HEK293 (cell line): ENCODE measurements around the gene EXOSC9.

Experiments
- ELK4 ChIP-seq: IDR thresholded peaks from 2 replicates; pipeline ENCODE4 v1.6.1; 2011; ENCODE audit warnings: mild to moderate bottlenecking, low read depth, low read length, borderline replicate concordance
- GFI1B ChIP-seq: fragments of 450-650 bp; formaldehyde crosslinking; IDR thresholded peaks from 2 replicates; pipeline ENCODE4 v1.5.1; 2016; ENCODE audit warnings: missing biosample characterization, missing genetic modification characterization
- KLF10 ChIP-seq: fragments of 450-650 bp; IDR thresholded peaks from 2 replicates; pipeline ENCODE4 v1.5.1; 2018; ENCODE audit warnings: missing biosample characterization, mild to moderate bottlenecking, missing genetic modification characterization
- PRDM10 ChIP-seq: fragments of 450-650 bp; formaldehyde crosslinking; IDR thresholded peaks from 2 replicates; pipeline ENCODE4 v1.5.1; 2016; ENCODE audit warnings: missing biosample characterization, missing genetic modification characterization
- PRDM6 ChIP-seq: fragments of 450-650 bp; formaldehyde crosslinking; IDR thresholded peaks from 2 replicates; pipeline ENCODE4 v1.5.1; 2017; ENCODE audit warnings: missing biosample characterization, missing genetic modification characterization
- SALL2 ChIP-seq: fragments of 450-650 bp; formaldehyde crosslinking; IDR thresholded peaks from 2 replicates; pipeline ENCODE4 v1.5.0; 2017; ENCODE audit warnings: missing biosample characterization, mild to moderate bottlenecking, missing genetic modification characterization, borderline replicate concordance
- SP3 ChIP-seq: fragments of 450-650 bp; formaldehyde crosslinking; IDR thresholded peaks from 2 replicates; pipeline ENCODE4 v1.5.1; 2016; ENCODE audit warnings: missing biosample characterization, missing genetic modification characterization
- ZBTB17 ChIP-seq: fragments of 450-650 bp; formaldehyde crosslinking; IDR thresholded peaks from 2 replicates; pipeline ENCODE4 v1.5.1; 2016; ENCODE audit warnings: missing biosample characterization, missing genetic modification characterization
- ZBTB44 ChIP-seq: fragments of 450-650 bp; IDR thresholded peaks from 2 replicates; pipeline ENCODE4 v1.5.1; 2018; ENCODE audit warnings: missing biosample characterization, mild to moderate bottlenecking, missing genetic modification characterization
- ZNF311 ChIP-seq: fragments of 450-650 bp; formaldehyde crosslinking; IDR thresholded peaks from 2 replicates; pipeline ENCODE4 v1.5.1; 2017; ENCODE audit warnings: missing biosample characterization, missing genetic modification characterization, borderline replicate concordance
- ZNF629 ChIP-seq: fragments of 450-650 bp; formaldehyde crosslinking; IDR thresholded peaks from 2 replicates; pipeline ENCODE4 v1.5.1; 2017; ENCODE audit warnings: missing biosample characterization, missing genetic modification characterization
- ZNF707 ChIP-seq: fragments of 450-650 bp; formaldehyde crosslinking; IDR thresholded peaks from 2 replicates; pipeline ENCODE4 v1.5.1; 2016; ENCODE audit warnings: missing biosample characterization, missing genetic modification characterization
- ZNF777 ChIP-seq: fragments of 450-650 bp; formaldehyde crosslinking; IDR thresholded peaks from 2 replicates; pipeline ENCODE4 v1.5.1; 2017; ENCODE audit warnings: missing biosample characterization, missing genetic modification characterization, borderline replicate concordance
- ZNF843 ChIP-seq: fragments of 450-650 bp; formaldehyde crosslinking; IDR thresholded peaks from 2 replicates; pipeline ENCODE4 v1.5.1; 2016; ENCODE audit warnings: missing biosample characterization, missing genetic modification characterization
- ZXDB ChIP-seq: fragments of 450-650 bp; formaldehyde crosslinking; IDR thresholded peaks from 2 replicates; pipeline ENCODE4 v1.5.1; 2016; ENCODE audit warnings: missing biosample characterization, missing genetic modification characterization
- TF ChIP-seq, protein P1 (sequence below): fragments of 450-650 bp; formaldehyde crosslinking; IDR thresholded peaks from 2 replicates; pipeline ENCODE4 v1.5.1; 2016; ENCODE audit warnings: missing biosample characterization, missing genetic modification characterization
- TF ChIP-seq, protein P2 (sequence below): fragments of 450-650 bp; formaldehyde crosslinking; conservative IDR thresholded peaks from 2 replicates; pipeline ENCODE4 v1.5.1; 2016; ENCODE audit warnings: low read depth, missing biosample characterization, missing genetic modification characterization
- TF ChIP-seq, protein P3 (sequence below): fragments of 450-650 bp; formaldehyde crosslinking; IDR thresholded peaks from 2 replicates; pipeline ENCODE4 v1.5.1; 2017; ENCODE audit warnings: missing biosample characterization, missing genetic modification characterization

EXOSC9 gene

DNA sequence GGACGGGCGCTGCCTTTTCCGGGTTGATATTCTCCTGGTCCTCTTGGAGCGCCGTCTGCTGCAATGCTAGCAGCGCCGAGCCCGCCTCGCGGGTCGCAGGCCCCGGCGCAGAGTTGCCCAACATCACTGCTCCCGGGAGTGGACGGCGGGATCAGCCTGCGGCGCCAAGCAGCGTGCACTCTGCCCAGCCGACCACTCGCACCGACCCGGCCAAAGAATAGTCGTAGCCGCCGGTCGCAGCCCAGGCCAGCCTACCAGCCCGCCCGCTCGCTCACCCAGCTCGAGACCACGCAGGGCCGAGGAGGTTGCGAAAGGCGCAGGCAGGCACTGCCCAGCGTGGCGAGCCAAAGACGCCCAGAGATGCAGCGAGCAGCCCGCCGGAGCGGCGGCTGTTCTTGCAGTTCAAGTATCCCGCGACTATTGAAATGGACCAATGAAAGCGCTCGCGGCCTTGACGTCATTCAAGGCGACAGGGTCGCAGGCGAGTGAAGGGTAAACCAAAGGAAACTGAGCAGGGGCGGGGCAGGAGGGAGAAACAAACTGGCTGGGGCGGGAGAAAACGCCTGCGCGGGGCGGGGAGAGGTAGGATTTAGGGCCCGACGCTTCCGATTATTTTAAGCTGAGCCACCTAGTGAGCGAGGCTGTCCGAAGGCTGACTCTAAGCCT lies 22.5 kb downstream of the EXOSC9 start, which contains the start of gene CCNA2 (continued):
- no peak for TF ChIP-seq PRDM6 (tag by site-specific recombination)
- TF ChIP-seq, protein P1, sequence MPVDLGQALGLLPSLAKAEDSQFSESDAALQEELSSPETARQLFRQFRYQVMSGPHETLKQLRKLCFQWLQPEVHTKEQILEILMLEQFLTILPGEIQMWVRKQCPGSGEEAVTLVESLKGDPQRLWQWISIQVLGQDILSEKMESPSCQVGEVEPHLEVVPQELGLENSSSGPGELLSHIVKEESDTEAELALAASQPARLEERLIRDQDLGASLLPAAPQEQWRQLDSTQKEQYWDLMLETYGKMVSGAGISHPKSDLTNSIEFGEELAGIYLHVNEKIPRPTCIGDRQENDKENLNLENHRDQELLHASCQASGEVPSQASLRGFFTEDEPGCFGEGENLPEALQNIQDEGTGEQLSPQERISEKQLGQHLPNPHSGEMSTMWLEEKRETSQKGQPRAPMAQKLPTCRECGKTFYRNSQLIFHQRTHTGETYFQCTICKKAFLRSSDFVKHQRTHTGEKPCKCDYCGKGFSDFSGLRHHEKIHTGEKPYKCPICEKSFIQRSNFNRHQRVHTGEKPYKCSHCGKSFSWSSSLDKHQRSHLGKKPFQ, result no peak
- TF ChIP-seq ZNF311 (tag by site-specific recombination), result no peak
- TF ChIP-seq, protein P2, sequence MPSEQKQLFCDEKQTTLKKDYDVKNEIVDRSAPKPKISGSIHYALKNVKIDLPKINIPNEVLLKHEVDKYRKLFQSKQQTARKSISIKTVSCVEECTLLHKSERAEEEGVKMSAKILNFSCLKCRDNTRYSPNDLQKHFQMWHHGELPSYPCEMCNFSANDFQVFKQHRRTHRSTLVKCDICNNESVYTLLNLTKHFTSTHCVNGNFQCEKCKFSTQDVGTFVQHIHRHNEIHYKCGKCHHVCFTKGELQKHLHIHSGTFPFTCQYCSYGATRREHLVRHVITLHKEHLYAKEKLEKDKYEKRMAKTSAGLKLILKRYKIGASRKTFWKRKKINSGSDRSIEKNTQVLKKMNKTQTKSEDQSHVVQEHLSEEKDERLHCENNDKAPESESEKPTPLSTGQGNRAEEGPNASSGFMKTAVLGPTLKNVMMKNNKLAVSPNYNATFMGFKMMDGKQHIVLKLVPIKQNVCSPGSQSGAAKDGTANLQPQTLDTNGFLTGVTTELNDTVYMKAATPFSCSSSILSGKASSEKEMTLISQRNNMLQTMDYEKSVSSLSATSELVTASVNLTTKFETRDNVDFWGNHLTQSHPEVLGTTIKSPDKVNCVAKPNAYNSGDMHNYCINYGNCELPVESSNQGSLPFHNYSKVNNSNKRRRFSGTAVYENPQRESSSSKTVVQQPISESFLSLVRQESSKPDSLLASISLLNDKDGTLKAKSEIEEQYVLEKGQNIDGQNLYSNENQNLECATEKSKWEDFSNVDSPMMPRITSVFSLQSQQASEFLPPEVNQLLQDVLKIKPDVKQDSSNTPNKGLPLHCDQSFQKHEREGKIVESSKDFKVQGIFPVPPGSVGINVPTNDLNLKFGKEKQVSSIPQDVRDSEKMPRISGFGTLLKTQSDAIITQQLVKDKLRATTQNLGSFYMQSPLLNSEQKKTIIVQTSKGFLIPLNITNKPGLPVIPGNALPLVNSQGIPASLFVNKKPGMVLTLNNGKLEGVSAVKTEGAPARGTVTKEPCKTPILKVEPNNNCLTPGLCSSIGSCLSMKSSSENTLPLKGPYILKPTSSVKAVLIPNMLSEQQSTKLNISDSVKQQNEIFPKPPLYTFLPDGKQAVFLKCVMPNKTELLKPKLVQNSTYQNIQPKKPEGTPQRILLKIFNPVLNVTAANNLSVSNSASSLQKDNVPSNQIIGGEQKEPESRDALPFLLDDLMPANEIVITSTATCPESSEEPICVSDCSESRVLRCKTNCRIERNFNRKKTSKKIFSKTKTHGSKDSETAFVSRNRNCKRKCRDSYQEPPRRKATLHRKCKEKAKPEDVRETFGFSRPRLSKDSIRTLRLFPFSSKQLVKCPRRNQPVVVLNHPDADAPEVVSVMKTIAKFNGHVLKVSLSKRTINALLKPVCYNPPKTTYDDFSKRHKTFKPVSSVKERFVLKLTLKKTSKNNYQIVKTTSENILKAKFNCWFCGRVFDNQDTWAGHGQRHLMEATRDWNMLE, result no peak; the same call in 1 of the 2 replicates
- TF ChIP-seq ZNF707 (tag by site-specific recombination), result no peak
- no peak for TF ChIP-seq KLF10 (tag by site-specific recombination)
- no peak for TF ChIP-seq GFI1B (tag by site-specific recombination)
- peak; percentile 69 for TF ChIP-seq SP3
- TF ChIP-seq PRDM10, result peak; percentile 90
- TF ChIP-seq ZBTB44 (tag by site-specific recombination), result 0 out of 2 replicates have a peak, but pooled peaks have one; percentile 42
- TF ChIP-seq SALL2, result no peak
- peak; percentile 81; the same call in 1 of the 2 replicates for TF ChIP-seq ZNF777 (tag by site-specific recombination)
- no peak for TF ChIP-seq ZNF843 (tag by site-specific recombination)
- peak; percentile 77 for TF ChIP-seq ZBTB17 (tag by site-specific recombination)
- no peak for TF ChIP-seq ELK4
- TF ChIP-seq ZNF629 (tag by site-specific recombination), result peak; percentile 81
- peak; percentile 79; the same call in 1 of the 2 replicates for TF ChIP-seq ZXDB (tag by site-specific recombination)
- TF ChIP-seq, protein P3, sequence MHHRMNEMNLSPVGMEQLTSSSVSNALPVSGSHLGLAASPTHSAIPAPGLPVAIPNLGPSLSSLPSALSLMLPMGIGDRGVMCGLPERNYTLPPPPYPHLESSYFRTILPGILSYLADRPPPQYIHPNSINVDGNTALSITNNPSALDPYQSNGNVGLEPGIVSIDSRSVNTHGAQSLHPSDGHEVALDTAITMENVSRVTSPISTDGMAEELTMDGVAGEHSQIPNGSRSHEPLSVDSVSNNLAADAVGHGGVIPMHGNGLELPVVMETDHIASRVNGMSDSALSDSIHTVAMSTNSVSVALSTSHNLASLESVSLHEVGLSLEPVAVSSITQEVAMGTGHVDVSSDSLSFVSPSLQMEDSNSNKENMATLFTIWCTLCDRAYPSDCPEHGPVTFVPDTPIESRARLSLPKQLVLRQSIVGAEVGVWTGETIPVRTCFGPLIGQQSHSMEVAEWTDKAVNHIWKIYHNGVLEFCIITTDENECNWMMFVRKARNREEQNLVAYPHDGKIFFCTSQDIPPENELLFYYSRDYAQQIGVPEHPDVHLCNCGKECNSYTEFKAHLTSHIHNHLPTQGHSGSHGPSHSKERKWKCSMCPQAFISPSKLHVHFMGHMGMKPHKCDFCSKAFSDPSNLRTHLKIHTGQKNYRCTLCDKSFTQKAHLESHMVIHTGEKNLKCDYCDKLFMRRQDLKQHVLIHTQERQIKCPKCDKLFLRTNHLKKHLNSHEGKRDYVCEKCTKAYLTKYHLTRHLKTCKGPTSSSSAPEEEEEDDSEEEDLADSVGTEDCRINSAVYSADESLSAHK, result no peak
